OCI-LY3 (cell line): ENCODE results near the gene GSAP.

Experiments
- EZH2phosphoT487 ChIP-seq: fragments of 200-600 bp; shearing (Covaris generic); IDR thresholded peaks from 2 replicates; pipeline ENCODE4 v1.6.1; 2018; ENCODE audit warnings: antibody characterized with exemption, mixed run types, low read depth
- TF ChIP-seq, protein P1 (sequence below): fragments of 200-600, 300-600 bp; sonication (generic); IDR thresholded peaks from 2 replicates; pipeline ENCODE4 v1.5.1; 2014; ENCODE audit warnings: antibody characterized with exemption, low read length, low read depth

DNA sequence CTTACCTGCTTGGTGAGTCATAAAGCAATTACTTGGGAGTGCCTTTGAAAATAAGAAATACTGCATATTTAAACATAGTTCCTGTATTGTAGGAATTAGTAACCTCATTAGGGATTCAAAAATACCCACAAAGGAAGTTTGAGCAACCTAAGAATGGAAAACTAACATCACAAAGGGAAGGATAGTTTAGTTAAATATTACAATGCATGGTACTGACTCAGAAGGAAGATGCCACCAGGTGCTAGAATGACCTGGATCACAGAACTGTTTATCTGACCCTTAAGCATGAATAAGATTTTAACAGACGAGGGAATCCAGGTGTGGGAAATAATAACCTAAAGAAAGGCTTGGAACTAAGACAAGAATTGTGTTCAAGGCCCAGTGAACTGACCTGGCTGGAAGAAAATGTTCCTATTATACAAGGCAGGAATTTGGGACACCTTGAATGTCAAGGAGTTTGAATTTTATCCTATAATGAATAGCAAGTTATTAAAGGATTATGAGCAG is 106.4 kb downstream of the GSAP start:
- TF ChIP-seq, protein P1, sequence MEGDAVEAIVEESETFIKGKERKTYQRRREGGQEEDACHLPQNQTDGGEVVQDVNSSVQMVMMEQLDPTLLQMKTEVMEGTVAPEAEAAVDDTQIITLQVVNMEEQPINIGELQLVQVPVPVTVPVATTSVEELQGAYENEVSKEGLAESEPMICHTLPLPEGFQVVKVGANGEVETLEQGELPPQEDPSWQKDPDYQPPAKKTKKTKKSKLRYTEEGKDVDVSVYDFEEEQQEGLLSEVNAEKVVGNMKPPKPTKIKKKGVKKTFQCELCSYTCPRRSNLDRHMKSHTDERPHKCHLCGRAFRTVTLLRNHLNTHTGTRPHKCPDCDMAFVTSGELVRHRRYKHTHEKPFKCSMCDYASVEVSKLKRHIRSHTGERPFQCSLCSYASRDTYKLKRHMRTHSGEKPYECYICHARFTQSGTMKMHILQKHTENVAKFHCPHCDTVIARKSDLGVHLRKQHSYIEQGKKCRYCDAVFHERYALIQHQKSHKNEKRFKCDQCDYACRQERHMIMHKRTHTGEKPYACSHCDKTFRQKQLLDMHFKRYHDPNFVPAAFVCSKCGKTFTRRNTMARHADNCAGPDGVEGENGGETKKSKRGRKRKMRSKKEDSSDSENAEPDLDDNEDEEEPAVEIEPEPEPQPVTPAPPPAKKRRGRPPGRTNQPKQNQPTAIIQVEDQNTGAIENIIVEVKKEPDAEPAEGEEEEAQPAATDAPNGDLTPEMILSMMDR, result no peak
- TF ChIP-seq EZH2phosphoT487, result no peak
